Measurements from ENCODE around the gene TIAM1. TPM values are rescaled to one million over a fixed set of nuclear protein-coding genes. Genes with fewer than 3 reads are reported as not detected.
A peak's percentile ranks its signal among the peaks of the same experiment; 100 is the strongest.

The TIAM1 gene
- total RNA-seq = 100 to 1,000 TPM in 2 of 4 donors, 10 to 100 TPM in 2; 85.1 to 114 (median 99.6) TPM

GRCh38 chr21:31343680-31344480 is at the start of gene TIAM1:
TSS of gene TIAM1 (minus strand) at chr21:31344261. CDS start at chr21:31266972, 77,289 bp downstream.
- no peak for TF ChIP-seq POLR2A (IDR thresholded peaks at IDR 0.05)
- no peak for TF ChIP-seq CTCF (IDR thresholded peaks at IDR 0.05)
- peak; percentile 72 to 92 for DNase-seq (ENCODE audit: low spot score in 2 of 2)
- 0 to 1% methylated on average over 44 to 46 of the region's 49 CpGs for WGBS, 2 donors

GRCh38 chr21:31387560-31388186 is 43.6 kb upstream of the TIAM1 start:
- H3K4me3 ChIP-seq (ENCODE audit: low read depth, poor library complexity, severe bottlenecking) = no peak overlapping the region
- 84 to 89% methylated on average over 14 to 20 of the region's 20 CpGs for WGBS, 2 donors
- no peak for TF ChIP-seq CTCF (IDR thresholded peaks at IDR 0.05)
- no peak for TF ChIP-seq POLR2A (IDR thresholded peaks at IDR 0.05)
- DNase-seq (ENCODE audit: low spot score in 2 of 2) = no peak
- intact Hi-C loops (cut with DNase I; ENCODE audit: low total_unique reads) = no loop called here

More at GRCh38 chr21:31343680-31344480, at the start of gene TIAM1:
- H3K4me3 ChIP-seq (ENCODE audit: low read depth, poor library complexity, severe bottlenecking) = peak within 1 kb of the TSS; percentile 25
- intact Hi-C loops (cut with DNase I; ENCODE audit: low total_unique reads) = no loop called here

GRCh38 chr21:31386006-31386405 is 41.9 kb upstream of the TIAM1 start:
- H3K4me3 ChIP-seq (ENCODE audit: low read depth, poor library complexity, severe bottlenecking) = no peak overlapping the region
- no peak for DNase-seq (ENCODE audit: low spot score in 2 of 2)
- WGBS, 2 donors = 73 to 82% methylated on average over 5 of the region's 5 CpGs
- intact Hi-C loops (cut with DNase I; ENCODE audit: low total_unique reads) = no loop called here
- no peak for TF ChIP-seq POLR2A (IDR thresholded peaks at IDR 0.05)
- no peak for TF ChIP-seq CTCF (IDR thresholded peaks at IDR 0.05)

GRCh38 chr21:31383770-31384169 is 39.7 kb upstream of the TIAM1 start:
- 59 to 67% methylated on average over 8 of the region's 8 CpGs for WGBS, 2 donors
- no peak for DNase-seq (ENCODE audit: low spot score in 2 of 2)
- H3K4me3 ChIP-seq (ENCODE audit: low read depth, poor library complexity, severe bottlenecking) = no peak overlapping the region
- TF ChIP-seq CTCF (IDR thresholded peaks at IDR 0.05) = no peak
- no peak for TF ChIP-seq POLR2A (IDR thresholded peaks at IDR 0.05)
- intact Hi-C loops (cut with DNase I; ENCODE audit: low total_unique reads) = no loop called here

- H3K4me3 ChIP-seq (ENCODE audit: low read depth, poor library complexity, severe bottlenecking) = no peak overlapping the region
- DNase-seq (ENCODE audit: low spot score in 2 of 2) = no peak
- TF ChIP-seq CTCF (IDR thresholded peaks at IDR 0.05) (no peak), POLR2A (IDR thresholded peaks at IDR 0.05) (no peak)
- 78 to 91% methylated on average over 5 of the region's 5 CpGs for WGBS, 2 donors
- intact Hi-C loops (cut with DNase I; ENCODE audit: low total_unique reads) = no loop called here
These were observed 38.0 kb upstream of the TIAM1 start for GRCh38 chr21:31382060-31382459.

Measured in lower leg skin (tissue), 4 donors.